Psoas muscle (tissue), 8 donors: ENCODE measurements around the gene TBC1D9B. TPM values are rescaled to one million over a fixed set of nuclear protein-coding genes. Genes with fewer than 3 reads are reported as not detected.
A peak's percentile ranks its signal among the peaks of the same experiment; 100 is the strongest.

ENCODE experiments used
- ATAC-seq, 4 donors: fragments of 200-7000 bp; cut with Tn5 transposase; one replicate each; pipeline ENCODE4 v1.9.1; 2020; ENCODE audit warnings: moderate library complexity in 3 of 4, mild to moderate bottlenecking in 2 of 4
- DNase-seq, 2 donors: peaks; one replicate each; pipeline ENCODE4 v3.0.0-alpha.2; 2020
- H3K27ac ChIP-seq: fragments of 200-600 bp; one replicate; pipeline ENCODE4 v1.8.0; 2022
- H3K27me3 ChIP-seq, 3 donors: fragments of 200-600 bp in 1 of 3; one replicate each; pipeline versions ENCODE4 v1.6.1 to v1.8.0; 2013 to 2022; ENCODE audit warnings: low read length in 2 of 3, mild to moderate bottlenecking in 2 of 3, moderate library complexity in 1 of 3; ENCODE audit not compliant: insufficient read depth in 3 of 3
- H3K36me3 ChIP-seq, 2 donors: fragments of 200-600 bp in 1 of 2; one replicate each; pipeline versions ENCODE4 v1.6.1 to v1.8.0; 2013 to 2022; ENCODE audit warnings: low read depth in 1 of 2, mild to moderate bottlenecking in 1 of 2, moderate library complexity in 1 of 2; ENCODE audit not compliant: insufficient read depth in 1 of 2
- H3K4me1 ChIP-seq: fragments of 200-600 bp; one replicate; pipeline ENCODE4 v1.8.0; 2022
- H3K4me3 ChIP-seq: fragments of 200-600 bp; one replicate; pipeline ENCODE4 v1.8.0; 2022; ENCODE audit warnings: mild to moderate bottlenecking
- H3K9me3 ChIP-seq: fragments of 200-600 bp; one replicate; pipeline ENCODE4 v1.8.0; 2022
- WGBS, 3 donors: extraction: QIAGEN DNeasy Blood & Tissue Kit; methylation state at CpG; one replicate each; pipeline versions ENCODE4 v1.1.6 to v1.1.7; 2013; 5-methylcytosine and 5-hydroxymethylcytosine counted together
- intact Hi-C, 2 donors: fragments of 100-400 bp; cut with DNase I; formaldehyde crosslinking; loops; one replicate each; pipeline versions ENCODE4 v1.11.0 to v1.14.2; 2022
- polyA plus RNA-seq, 3 donors: library from polyadenylated mRNA; stranded (reverse); fragments of 200-250 nt; gene quantifications; one replicate each; pipeline ENCODE4 v1.2.3, GENCODE V29; 2013
- total RNA-seq, 4 donors: library from RNA; stranded (reverse); fragmentation: NEBNext Ultra II Directional in 2 of 4; extraction: Animal tissue kit (Norgen Biotek cat#: 25700) in 2 of 4; gene quantifications; one replicate each; pipeline versions ENCODE4 v1.2.1 to v1.2.4, GENCODE V29; 2021 to 2023
- TF ChIP-seq, protein P1 (sequence below): fragments of 200-600 bp; IDR thresholded peaks from one replicate; pipeline ENCODE4 v1.8.0; 2022; ENCODE audit warnings: antibody characterized with exemption
- donor health status: healthy with polysubstance abuse.
- donor health status: DM: no; HTN: no; CAD: no; lungs with moderate emphysema.
- donor health status: Bipolar disorder and iron deficiency.
- donor health status: healthy.
- donor health status: DM: yes; HTN: yes; CAD: no.
- donor health status: DM: no; HTN: no; CAD: no.
- donor health status: DM: no; HTN: no; CAD: no.
- donor health status: DM: yes; HTN: yes; CAD: no.

TBC1D9B gene
- total and polyA plus RNA-seq, 7 donors: 30.1 to 50.2 (median 40.2) TPM

DNA sequence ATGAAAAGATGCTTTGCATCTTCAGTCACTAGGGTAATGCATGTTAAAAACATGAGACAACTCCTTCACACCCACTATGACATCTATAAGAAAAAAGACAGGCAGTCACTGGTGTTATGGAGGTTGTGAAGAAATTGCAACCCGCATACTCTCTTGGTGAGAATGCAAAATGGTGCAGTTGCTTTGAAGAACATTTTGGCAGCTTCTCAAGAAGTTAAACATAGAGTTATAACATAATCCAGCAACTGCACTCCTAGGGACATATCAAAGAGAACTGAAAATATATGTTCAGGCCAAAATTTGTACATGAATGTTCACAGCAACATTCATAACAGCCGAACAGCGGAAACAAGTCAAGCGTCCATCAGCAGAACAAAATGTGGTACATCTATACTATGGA is 46.3 kb upstream of the TBC1D9B start:
- Histone ChIP-seq H3K9me3 (no peaks in the 10 kb centered on the region), H3K4me1 (peaks cover 11% of the 10 kb centered on the region), H3K27me3 (no peaks in the 10 kb centered on the region), H3K36me3 (peaks cover 0 to 3% of the 10 kb centered on the region in 2 donors), H3K27ac (no peak overlapping the region), H3K4me3 (no peak overlapping the region)
- ATAC-seq: peak in 2 of 4 donors; percentile 40 to 51
- 89 to 96% (median 91%) methylated on average over 4 of the region's 4 CpGs for WGBS, 3 donors
- intact Hi-C loops: no loop called here
- TF ChIP-seq, protein P1, sequence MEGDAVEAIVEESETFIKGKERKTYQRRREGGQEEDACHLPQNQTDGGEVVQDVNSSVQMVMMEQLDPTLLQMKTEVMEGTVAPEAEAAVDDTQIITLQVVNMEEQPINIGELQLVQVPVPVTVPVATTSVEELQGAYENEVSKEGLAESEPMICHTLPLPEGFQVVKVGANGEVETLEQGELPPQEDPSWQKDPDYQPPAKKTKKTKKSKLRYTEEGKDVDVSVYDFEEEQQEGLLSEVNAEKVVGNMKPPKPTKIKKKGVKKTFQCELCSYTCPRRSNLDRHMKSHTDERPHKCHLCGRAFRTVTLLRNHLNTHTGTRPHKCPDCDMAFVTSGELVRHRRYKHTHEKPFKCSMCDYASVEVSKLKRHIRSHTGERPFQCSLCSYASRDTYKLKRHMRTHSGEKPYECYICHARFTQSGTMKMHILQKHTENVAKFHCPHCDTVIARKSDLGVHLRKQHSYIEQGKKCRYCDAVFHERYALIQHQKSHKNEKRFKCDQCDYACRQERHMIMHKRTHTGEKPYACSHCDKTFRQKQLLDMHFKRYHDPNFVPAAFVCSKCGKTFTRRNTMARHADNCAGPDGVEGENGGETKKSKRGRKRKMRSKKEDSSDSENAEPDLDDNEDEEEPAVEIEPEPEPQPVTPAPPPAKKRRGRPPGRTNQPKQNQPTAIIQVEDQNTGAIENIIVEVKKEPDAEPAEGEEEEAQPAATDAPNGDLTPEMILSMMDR: no peak
- no peak for DNase-seq

DNA sequence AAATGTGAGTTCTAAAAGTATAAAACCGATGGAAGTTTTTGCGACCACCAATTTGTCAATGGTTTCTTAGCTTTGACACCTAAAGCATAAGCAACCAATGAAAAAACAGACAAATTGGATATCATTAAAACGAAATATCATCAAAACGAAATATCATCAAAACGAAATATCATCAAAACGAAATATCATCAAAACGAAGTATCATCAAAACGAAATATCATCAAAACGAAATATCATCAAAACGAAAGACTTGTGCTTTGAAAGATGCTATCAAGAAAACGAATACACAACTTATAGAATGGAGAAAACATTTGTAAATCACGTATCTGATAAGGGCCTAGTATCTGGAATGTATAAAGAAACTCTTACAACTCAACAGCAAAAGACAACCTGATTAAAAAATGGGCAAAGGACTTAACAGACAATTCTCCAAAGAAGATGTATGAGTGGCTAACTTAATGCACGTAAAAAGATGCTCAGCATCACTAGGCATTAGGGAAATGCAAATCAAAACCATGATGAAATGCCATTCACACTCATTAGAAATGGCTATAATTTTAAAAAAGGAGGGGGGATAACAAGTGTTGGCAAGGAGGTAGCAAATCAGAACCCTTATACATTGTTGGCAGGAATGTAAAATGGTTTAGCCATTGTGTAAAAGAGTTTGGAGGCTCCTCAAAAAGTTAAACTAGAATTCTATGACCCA is 29.4 kb upstream of the TBC1D9B start:
- TF ChIP-seq, protein P1: no peak
- no peak overlapping the region for H3K4me3 ChIP-seq
- no peak for DNase-seq
- no peaks in the 10 kb centered on the region for H3K4me1 ChIP-seq
- H3K27ac ChIP-seq: no peak overlapping the region
- H3K27me3 ChIP-seq: no peaks in the 10 kb centered on the region
- WGBS, 3 donors: 94 to 97% (median 96%) methylated on average over 13 of the region's 13 CpGs
- intact Hi-C loops: no loop called here
- H3K36me3 ChIP-seq: no peaks in the 10 kb centered on the region
- no peaks in the 10 kb centered on the region for H3K9me3 ChIP-seq
- ATAC-seq: no peak

DNA sequence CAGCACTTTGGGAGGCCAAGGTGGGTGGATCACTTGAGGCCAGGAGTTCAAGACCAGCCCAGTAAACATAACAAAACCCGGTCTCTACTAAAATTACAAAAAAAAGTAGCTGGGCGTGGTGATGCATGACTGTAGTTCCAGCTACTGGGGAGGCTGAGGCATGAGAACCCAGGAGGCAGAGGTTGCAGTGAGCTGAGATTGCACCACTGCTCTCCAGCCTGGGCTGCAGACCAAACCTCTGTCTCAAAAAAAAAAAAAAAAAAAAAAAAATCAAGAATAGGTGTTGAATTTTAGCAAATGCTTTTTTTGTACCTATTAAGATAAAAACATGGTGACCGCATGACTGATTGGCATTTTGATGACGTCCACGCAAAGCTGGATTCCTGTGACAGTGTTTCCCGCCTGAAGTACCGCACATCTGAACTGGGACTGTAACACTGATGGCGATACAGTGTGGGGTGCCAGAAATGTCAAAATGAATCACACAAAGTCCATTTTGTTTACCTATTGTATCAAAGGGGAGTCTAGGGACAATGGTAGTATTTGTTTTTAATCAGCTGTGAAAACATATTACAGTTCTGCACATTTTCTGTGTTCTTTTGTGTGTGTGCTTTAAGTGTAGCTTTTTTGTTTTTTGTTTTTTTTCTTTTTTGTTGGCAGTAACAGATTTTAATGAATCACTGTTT is 23.2 kb upstream of the TBC1D9B start:
- H3K27ac ChIP-seq: no peak overlapping the region
- DNase-seq (no peak), ATAC-seq (no peak)
- 93 to 96% (median 93%) methylated on average over 8 of the region's 8 CpGs for WGBS, 3 donors
- TF ChIP-seq, protein P1: no peak
- H3K4me3 ChIP-seq: no peak overlapping the region
- H3K27me3 ChIP-seq: no peaks in the 10 kb centered on the region
- no peaks in the 10 kb centered on the region for H3K36me3 ChIP-seq
- H3K4me1 ChIP-seq: no peaks in the 10 kb centered on the region
- intact Hi-C loops: no loop called here
- no peaks in the 10 kb centered on the region for H3K9me3 ChIP-seq

DNA sequence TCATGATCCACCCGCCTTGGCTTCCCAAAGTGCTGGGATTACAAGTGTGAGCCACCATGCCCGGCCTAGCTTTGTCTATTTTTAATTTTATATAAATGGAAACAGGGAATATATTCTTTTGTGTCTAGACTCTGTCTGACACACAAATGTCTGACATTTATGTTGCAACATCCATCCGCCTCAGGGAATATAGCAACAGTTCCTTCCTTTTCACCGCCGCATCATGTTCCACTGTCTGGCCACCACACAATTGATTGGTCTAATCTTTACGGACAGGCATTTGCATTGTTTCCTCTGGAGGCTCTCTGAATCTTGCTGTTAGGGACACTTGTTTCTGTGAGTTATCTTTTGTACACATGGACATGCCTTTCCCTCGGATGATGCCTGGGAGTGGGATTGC is 20.1 kb upstream of the TBC1D9B start:
- Histone ChIP-seq H3K27me3 (no peaks in the 10 kb centered on the region), H3K9me3 (no peaks in the 10 kb centered on the region), H3K4me3 (no peak overlapping the region), H3K27ac (no peak overlapping the region), H3K36me3 (no peaks in the 10 kb centered on the region), H3K4me1 (no peaks in the 10 kb centered on the region)
- TF ChIP-seq, protein P1: no peak
- DNase-seq (no peak), ATAC-seq (no peak)
- intact Hi-C loops: no loop called here
- WGBS, 3 donors: 86 to 88% (median 87%) methylated on average over 7 of the region's 7 CpGs
